Hematopoietic multipotent progenitor cell (in vitro differentiated cells): ENCODE results near the gene LRRC43. TPM values are rescaled to one million over a fixed set of nuclear protein-coding genes. Genes with fewer than 3 reads are reported as not detected.

ENCODE experiments used
- DNase-seq, 3 donors: peaks; one replicate each; pipeline ENCODE4 v3.0.0-alpha.2; 2011 to 2015; ENCODE audit warnings: low read depth in 2 of 3, low spot score in 2 of 3
- total RNA-seq: library from RNA; depleted of rRNA; stranded (reverse); fragments of >200 nt; gene quantifications from one replicate; pipeline ENCODE4 v1.2.3, GENCODE V29; 2012

The LRRC43 gene
- total RNA-seq = 1.1 TPM

- peak in 2 of 3 donors; percentile 45 to 52 for DNase-seq
Observed at GRCh38 chr12:122182887-122183587, at the start of gene LRRC43. LRRC43 (plus strand) TSS chr12:122183123; CDS start chr12:122183145, 22 bp downstream.

GRCh38 chr12:122133192-122133950, 49.6 kb upstream of the LRRC43 start:
- DNase-seq = no peak

DNA sequence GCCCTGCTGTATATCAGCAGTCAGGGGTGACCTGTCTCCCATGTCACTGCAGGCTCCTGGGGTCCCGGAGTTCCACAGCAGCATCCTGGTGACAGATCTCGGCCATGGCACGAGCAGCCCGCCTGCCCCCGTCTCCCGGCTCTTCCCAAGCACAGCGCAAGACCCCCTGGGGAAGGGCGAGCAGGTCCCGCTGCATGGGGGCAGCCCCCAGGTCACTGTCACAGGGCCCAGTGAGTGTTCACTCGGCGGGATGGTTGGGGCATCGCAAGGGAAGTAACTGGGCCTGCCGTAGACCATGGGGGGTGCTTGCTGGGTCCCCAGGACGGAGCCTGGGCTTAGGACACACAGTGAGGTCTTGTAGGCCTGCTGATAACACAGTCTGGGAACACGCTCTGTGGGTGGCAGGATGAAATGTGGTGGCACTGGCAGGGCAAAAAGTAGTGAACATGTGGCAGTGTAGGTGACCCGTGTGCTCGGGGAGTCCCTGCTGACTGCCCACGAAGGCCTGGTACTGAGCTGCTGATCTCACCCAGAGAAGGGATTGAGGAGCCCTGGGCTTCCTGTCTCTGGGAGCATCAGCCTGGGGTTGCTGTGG, 47.4 kb upstream of the LRRC43 start:
- DNase-seq = no peak

DNA sequence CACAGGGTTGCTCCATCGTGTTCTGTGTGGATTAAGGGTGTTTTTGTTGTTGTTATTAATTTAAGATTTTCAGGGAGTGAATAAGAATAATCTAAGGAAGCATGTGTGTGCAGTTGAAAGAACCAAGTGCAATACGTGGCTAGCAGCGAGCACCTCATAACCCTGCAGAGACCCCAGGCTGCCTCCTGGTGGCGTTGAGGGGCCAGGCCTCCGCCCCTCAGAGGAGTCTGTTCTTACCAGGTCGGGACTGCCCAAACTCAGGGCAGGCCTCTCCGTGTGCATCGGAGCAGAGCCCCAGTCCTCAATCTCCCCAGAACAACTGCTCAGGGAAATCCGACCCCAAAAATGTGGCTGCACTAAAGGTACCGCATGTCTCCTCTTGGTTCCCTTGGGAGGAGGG, 45.7 kb upstream of the LRRC43 start:
- no peak for DNase-seq

DNA sequence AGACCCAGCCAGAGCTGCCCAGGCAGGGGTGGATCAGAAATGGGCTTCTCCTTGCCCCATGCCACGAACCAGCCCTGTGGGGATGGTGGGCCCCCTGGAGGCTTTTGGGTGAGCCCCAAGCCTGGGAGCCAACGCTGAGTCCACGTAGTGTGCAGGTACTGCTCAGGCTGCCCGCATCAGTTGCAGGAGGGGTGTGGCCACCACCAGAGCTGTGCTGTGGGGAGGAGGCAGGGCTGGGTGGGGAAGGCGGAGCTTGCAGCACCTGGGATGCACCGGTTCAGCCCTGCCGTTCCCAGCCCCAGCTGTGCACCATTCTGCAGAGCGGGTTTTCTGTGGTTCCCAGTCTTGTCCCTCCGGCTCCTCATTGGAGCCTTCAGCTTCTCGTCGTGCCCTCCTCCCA, 45.2 kb upstream of the LRRC43 start:
- no peak for DNase-seq

DNA sequence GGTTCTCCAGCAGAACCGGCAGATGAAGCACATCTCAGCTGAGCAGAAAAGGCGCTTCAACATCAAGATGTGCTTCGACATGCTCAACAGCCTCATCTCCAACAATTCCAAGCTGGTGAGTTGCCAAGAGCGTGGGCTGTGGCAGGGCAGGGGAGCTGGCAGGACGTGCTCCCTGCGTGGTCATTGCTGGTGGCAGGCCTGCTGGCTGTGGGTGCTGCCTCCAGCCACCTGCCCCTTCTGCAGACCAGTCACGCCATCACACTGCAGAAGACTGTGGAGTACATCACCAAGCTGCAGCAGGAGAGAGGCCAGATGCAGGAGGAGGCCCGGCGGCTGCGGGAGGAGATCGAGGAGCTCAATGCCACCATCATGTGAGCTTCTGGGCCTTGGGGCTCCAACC, 44.7 kb upstream of the LRRC43 start:
- no peak for DNase-seq

DNA sequence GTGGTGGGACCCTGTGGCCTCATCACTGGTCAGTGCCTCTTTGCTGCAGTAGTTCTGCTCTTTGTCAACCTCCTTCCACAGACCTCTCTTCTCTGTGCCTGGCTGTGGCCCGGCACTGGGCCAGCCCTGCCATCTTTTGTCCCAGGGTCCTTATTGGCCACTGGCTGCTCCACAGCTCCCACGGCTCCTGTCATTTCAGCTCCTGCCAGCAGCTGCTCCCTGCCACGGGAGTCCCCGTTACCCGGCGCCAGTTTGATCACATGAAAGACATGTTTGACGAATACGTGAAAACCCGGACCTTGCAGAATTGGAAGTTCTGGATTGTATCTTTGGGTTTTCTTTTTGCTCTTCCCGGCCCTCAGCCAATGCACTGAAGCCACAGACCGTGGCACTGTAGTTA, 44.3 kb upstream of the LRRC43 start:
- no peak for DNase-seq

- DNase-seq = no peak
Observed at GRCh38 chr12:122139266-122139665, 43.7 kb upstream of the LRRC43 start.

DNA sequence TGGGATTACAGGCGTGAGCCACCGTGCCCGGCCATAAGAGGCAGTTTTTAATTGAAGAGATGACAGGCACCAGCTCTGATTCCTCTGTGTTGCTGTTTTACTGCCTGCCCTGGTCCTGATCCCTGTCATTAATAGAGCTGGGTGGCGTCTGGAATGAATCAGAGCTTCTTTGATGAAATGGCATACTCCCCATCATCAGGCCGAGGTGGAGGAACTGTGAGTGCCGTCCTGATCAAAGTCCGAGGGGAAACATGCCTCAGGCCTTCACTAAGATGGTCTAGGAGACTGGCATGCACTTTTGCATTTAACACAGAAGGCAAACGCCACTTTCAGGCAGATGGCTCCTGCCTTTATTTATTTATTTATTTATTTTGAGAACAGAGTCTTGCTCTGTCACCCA, 43.0 kb upstream of the LRRC43 start:
- no peak for DNase-seq

DNA sequence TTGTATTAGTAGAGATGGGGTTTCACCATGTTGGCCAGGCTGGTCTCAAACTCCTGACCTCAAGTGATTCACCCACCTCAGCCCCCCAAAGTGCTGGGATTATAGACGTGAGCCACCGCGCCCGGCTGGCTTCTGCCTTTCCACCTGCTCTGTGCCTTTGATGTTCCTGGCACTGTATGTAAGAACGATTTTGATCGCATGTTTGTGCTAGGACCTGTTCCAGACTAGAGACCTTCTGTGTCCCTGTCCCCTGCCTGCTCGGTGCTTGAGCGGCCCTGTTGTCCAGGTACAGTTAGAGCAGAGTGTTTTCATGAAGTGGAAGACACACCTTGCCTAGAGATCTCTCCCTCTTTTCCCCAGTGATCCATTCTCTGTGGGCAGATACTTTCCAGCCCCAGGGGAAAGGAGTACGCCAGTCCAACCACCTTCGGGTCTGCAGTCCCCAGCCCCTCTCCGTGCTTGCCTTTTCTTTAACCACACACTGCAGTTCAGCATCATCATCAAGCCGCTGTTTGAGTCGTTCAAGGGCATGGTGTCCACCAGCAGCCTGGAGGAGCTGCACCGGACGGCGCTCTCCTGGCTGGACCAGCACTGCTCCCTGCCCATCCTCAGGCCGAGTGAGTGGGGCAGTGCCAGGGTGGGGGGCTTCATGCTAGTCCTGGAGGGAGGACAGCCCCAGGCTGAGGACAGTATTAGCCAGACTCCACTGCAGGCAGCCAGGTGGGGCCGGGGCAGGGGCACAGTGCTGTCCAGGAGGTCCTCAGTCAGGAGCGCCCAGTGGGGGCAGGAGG, 42.3 kb upstream of the LRRC43 start:
- no peak for DNase-seq

DNA sequence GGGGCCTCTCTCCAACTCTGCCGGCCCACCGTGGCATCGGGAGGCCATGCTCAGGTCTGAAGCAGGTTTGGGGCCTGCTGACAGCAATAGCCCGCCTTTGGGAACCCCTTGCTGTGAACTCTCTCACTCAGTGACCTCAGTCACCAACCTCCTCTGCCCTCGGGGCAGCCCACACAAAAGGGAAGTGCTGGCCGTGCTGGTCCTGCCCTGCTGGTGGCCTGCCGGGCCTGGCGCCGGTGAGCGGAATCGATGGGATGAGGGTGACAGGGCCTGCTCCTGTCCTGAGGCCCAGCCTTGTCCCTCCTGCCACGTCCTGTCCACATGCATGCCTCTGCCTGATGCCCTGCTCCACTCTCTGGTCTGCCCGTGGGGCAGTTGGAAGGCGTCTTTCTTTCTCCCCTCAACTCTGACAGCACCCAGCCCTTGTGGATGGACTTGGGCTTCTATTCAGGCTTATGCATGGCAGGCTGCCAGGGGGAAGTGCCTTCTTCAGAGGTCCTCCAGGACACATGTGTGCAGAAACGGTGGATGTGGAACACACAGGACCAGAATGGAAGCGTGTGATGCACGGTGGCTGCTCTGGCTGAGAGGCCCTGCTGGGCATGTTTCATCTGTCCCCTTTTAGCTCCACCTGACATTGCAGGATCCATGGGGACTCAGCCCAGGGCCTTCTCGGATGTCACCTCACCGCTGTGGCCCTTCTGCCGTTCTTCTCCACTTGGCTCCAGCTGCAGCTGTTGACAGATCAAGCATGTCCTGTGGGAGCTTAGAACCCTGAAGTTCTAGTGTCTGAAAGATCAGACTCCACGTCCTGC, 40.8 kb upstream of the LRRC43 start:
- no peak for DNase-seq

- DNase-seq = no peak
Observed at GRCh38 chr12:122142857-122143256, 40.1 kb upstream of the LRRC43 start.

GRCh38 chr12:122144885-122145284, 38.0 kb upstream of the LRRC43 start:
- no peak for DNase-seq

GRCh38 chr12:122145505-122146330, 37.2 kb upstream of the LRRC43 start:
- no peak for DNase-seq

- no peak for DNase-seq
Observed at GRCh38 chr12:122147514-122148290, 35.2 kb upstream of the LRRC43 start.

DNA sequence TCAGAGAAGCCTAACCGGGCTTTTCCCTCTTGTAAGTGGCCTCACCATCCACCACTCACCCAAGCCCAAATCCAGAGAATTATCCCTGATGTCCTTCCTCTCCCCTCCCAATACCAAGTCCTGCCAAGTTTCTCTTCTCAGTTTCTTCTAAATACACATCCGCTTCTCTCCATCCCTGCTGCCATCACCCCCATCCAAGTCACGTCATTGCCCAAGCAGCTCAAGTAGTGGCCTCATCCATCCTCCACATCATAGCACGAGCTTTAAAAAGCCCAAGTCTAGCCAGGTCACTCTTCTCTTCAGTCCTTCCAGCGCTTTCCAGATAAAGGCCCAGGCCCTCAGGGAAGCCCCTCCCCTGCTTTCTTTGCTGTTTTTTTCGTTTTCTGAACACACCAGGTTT, 34.3 kb upstream of the LRRC43 start:
- DNase-seq = no peak

GRCh38 chr12:122150127-122150681, 32.7 kb upstream of the LRRC43 start:
- DNase-seq = no peak

- no peak for DNase-seq
Observed at GRCh38 chr12:122152754-122153153, 30.2 kb upstream of the LRRC43 start.
